Central memory CD8-positive, alpha-beta T cell (primary cell): ENCODE data around the gene NLRC4.

Experiments used
- ATAC-seq: fragments of 150-1000 bp; cut with Tn5 transposase; replicated peaks from 2 replicates; pipeline ENCODE4 v1.10.0; 2022; ENCODE audit warnings: mild to moderate bottlenecking, moderate FRiP score, moderate number of reproducible peaks; ENCODE audit not compliant: poor library complexity, severe bottlenecking; ENCODE audit errors: extremely low read depth
- DNase-seq, 2 donors: peaks; one replicate each; pipeline ENCODE4 v3.0.0; 2021; ENCODE audit warnings: low spot score in 2 of 2
- H3K27ac Mint-ChIP-seq: one replicate; pipeline ENCODE4 v1.8.0; 2022; ENCODE audit warnings: low read depth, mild to moderate bottlenecking, moderate library complexity, mixed read lengths
- H3K27me3 Mint-ChIP-seq: one replicate; pipeline ENCODE4 v1.8.0; 2022; ENCODE audit warnings: mixed read lengths
- H3K36me3 Mint-ChIP-seq: one replicate; pipeline ENCODE4 v1.8.0; 2022; ENCODE audit warnings: mild to moderate bottlenecking, moderate library complexity, mixed read lengths; ENCODE audit not compliant: insufficient read depth
- H3K4me1 Mint-ChIP-seq: one replicate; pipeline ENCODE4 v1.8.0; 2022; ENCODE audit warnings: mixed read lengths
- H3K4me3 Mint-ChIP-seq: one replicate; pipeline ENCODE4 v1.8.0; 2022; ENCODE audit warnings: mild to moderate bottlenecking, moderate library complexity, mixed read lengths
- H3K9me3 Mint-ChIP-seq: one replicate; pipeline ENCODE4 v1.8.0; 2022; ENCODE audit warnings: mixed read lengths

The NLRC4 gene

DNA sequence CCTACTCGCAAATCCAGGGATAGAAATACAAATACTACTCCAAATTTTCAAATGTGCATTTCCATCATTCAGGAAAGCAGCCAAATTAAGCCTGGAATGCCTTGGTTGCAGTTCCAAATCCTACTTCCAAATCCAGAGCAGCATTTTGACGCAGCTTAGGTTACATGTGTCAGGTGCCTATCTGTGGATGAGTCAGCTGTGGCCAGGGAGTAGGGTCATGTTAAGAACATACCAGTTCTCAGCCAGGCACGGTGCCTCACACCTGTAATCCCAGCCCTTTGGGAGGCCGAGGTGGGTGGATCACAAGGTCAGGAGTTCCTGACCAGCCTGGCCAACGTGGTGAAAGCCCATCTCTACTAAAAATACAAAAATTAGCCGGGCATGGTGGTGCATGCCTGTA lies 82.0 kb downstream of the NLRC4 start:
- Mint-ChIP-seq H3K27ac (no peak overlapping the region), H3K9me3 (no peaks in the 10 kb centered on the region), H3K36me3 (peaks cover 36% of the 10 kb centered on the region), H3K27me3 (no peaks in the 10 kb centered on the region), H3K4me1 (no peaks in the 10 kb centered on the region), H3K4me3 (no peak overlapping the region)
- DNase-seq (no peak), ATAC-seq (no peak)
